GM19324 (cell line): ENCODE measurements around the gene AKAP13.

ENCODE experiments used
- ATAC-seq: cut with Tn5 transposase; IDR thresholded peaks from one replicate; pipeline ENCODE4 v1.9.1; 2021; ENCODE audit warnings: mild to moderate bottlenecking, moderate library complexity; ENCODE audit not compliant: unreplicated experiment, low FRiP score

The AKAP13 gene

GRCh38 chr15:85493260-85493659 lies 112.9 kb downstream of the AKAP13 start:
- ATAC-seq = no peak

- ATAC-seq = no peak
These were observed 113.8 kb downstream of the AKAP13 start for GRCh38 chr15:85494048-85494777.

GRCh38 chr15:85495096-85495495 lies 114.7 kb downstream of the AKAP13 start:
- ATAC-seq = no peak

- ATAC-seq = no peak
These were observed 115.1 kb downstream of the AKAP13 start for GRCh38 chr15:85495544-85495943.

GRCh38 chr15:85496151-85496550 lies 115.7 kb downstream of the AKAP13 start:
- ATAC-seq = no peak

- no peak for ATAC-seq
These were observed 116.3 kb downstream of the AKAP13 start for GRCh38 chr15:85496551-85497171.

- no peak for ATAC-seq
These were observed 116.8 kb downstream of the AKAP13 start for GRCh38 chr15:85497172-85497569.

GRCh38 chr15:85498471-85498870 lies 118.1 kb downstream of the AKAP13 start:
- ATAC-seq = no peak

- no peak for ATAC-seq
These were observed 119.0 kb downstream of the AKAP13 start for GRCh38 chr15:85499371-85499887.

GRCh38 chr15:85500060-85500708 lies 119.8 kb downstream of the AKAP13 start:
- ATAC-seq = no peak

- ATAC-seq = no peak
These were observed 120.3 kb downstream of the AKAP13 start for GRCh38 chr15:85500729-85501128.

- ATAC-seq = no peak
These were observed 121.2 kb downstream of the AKAP13 start for GRCh38 chr15:85501574-85501973.

- no peak for ATAC-seq
These were observed 122.9 kb downstream of the AKAP13 start for GRCh38 chr15:85503151-85503799.

- ATAC-seq = no peak
These were observed 124.6 kb downstream of the AKAP13 start for GRCh38 chr15:85504749-85505676.

GRCh38 chr15:85507114-85507513 lies 126.7 kb downstream of the AKAP13 start:
- no peak for ATAC-seq

GRCh38 chr15:85509973-85510372 lies 129.6 kb downstream of the AKAP13 start:
- no peak for ATAC-seq

- ATAC-seq = no peak
These were observed 134.0 kb downstream of the AKAP13 start for GRCh38 chr15:85514413-85514812.

- ATAC-seq = no peak
These were observed 134.8 kb downstream of the AKAP13 start for GRCh38 chr15:85515212-85515611.

- no peak for ATAC-seq
These were observed 136.7 kb downstream of the AKAP13 start for GRCh38 chr15:85517086-85517485.
